Naive thymus-derived CD4-positive, alpha-beta T cell (primary cell): ENCODE data around the gene CRY1. TPM values are rescaled to one million over a fixed set of nuclear protein-coding genes. Genes with fewer than 3 reads are reported as not detected.
A peak's percentile ranks its signal among the peaks of the same experiment; 100 is the strongest.

Experiments
- ATAC-seq: fragments of 150-1000 bp; cut with Tn5 transposase; 2 replicates; pipeline ENCODE4 v1.10.0; 2021; ENCODE audit warnings: mild to moderate bottlenecking, moderate library complexity
- CTCF ChIA-PET: fragments of 350-600 bp; sonication (Branson Sonifier 250); formaldehyde crosslinking; loops from one replicate; lab custom pipeline; 2021; ENCODE audit warnings: antibody characterized with exemption; lab: Charles Lee
- POLR2A ChIA-PET: fragments of 350-600 bp; sonication (Branson Sonifier 250); formaldehyde crosslinking; loops from one replicate; lab custom pipeline; 2021; ENCODE audit warnings: antibody characterized with exemption, inconsistent platforms; lab: Charles Lee
- DNase-seq, 9 donors: peaks; one replicate each; pipeline versions ENCODE4 v3.0.0 to v3.0.0-alpha.2; 2020 to 2022; ENCODE audit warnings: mixed read lengths in 1 of 9
- H3K27ac ChIP-seq: one replicate; pipeline ENCODE4 v1.7.0; 2013; ENCODE audit warnings: mild to moderate bottlenecking, low read depth, low read length, moderate library complexity
- H3K27me3 ChIP-seq, 2 donors: one replicate each; pipeline ENCODE4 v1.7.0; 2013; ENCODE audit warnings: low read length in 2 of 2, mild to moderate bottlenecking in 2 of 2, moderate library complexity in 2 of 2; ENCODE audit not compliant: control insufficient read depth in 2 of 2, insufficient read depth in 2 of 2
- H3K36me3 ChIP-seq, 3 experiments: 1 replicate in 2 of 3; 2 replicates in 1 of 3; pipeline ENCODE4 v1.7.0; 2013; ENCODE audit warnings: low read length in 3 of 3, mild to moderate bottlenecking in 3 of 3, moderate library complexity in 1 of 3; ENCODE audit not compliant: insufficient read depth in 3 of 3, control insufficient read depth in 2 of 3
- H3K4me1 ChIP-seq, 2 donors: one replicate each; pipeline ENCODE4 v1.7.0; 2013; ENCODE audit warnings: low read length in 2 of 2, mild to moderate bottlenecking in 2 of 2, moderate library complexity in 1 of 2; ENCODE audit not compliant: control insufficient read depth in 2 of 2, insufficient read depth in 2 of 2
- H3K4me3 ChIP-seq: 2 replicates; pipeline ENCODE4 v1.7.0; 2013; ENCODE audit warnings: mild to moderate bottlenecking, low read length
- H3K9me3 ChIP-seq, 3 experiments: 1 replicate in 2 of 3; 2 replicates in 1 of 3; pipeline ENCODE4 v1.7.0; 2013; ENCODE audit warnings: low read length in 3 of 3; ENCODE audit not compliant: control insufficient read depth in 2 of 3
- H3K27ac Mint-ChIP-seq, 9 donors: one replicate each; pipeline ENCODE4 v1.8.0; 2020 to 2022; ENCODE audit warnings: mixed read lengths in 9 of 9, mild to moderate bottlenecking in 8 of 9, moderate library complexity in 5 of 9, inconsistent platforms in 2 of 9
- H3K27me3 Mint-ChIP-seq, 5 donors: one replicate each; pipeline ENCODE4 v1.8.0; 2021 to 2022; ENCODE audit warnings: mixed read lengths in 5 of 5, mild to moderate bottlenecking in 1 of 5
- H3K36me3 Mint-ChIP-seq, 5 donors: one replicate each; pipeline ENCODE4 v1.8.0; 2020 to 2022; ENCODE audit warnings: mixed read lengths in 5 of 5, mild to moderate bottlenecking in 3 of 5, inconsistent platforms in 1 of 5
- H3K4me1 Mint-ChIP-seq, 7 donors: one replicate each; pipeline ENCODE4 v1.8.0; 2020 to 2022; ENCODE audit warnings: mixed read lengths in 7 of 7, mild to moderate bottlenecking in 3 of 7, inconsistent platforms in 1 of 7
- H3K4me3 Mint-ChIP-seq, 10 donors: one replicate each; pipeline ENCODE4 v1.8.0; 2020 to 2022; ENCODE audit warnings: mild to moderate bottlenecking in 10 of 10, mixed read lengths in 10 of 10, moderate library complexity in 6 of 10, inconsistent platforms in 2 of 10
- H3K9me3 Mint-ChIP-seq, 11 donors: one replicate each; pipeline ENCODE4 v1.8.0; 2020 to 2022; ENCODE audit warnings: mixed read lengths in 11 of 11, mild to moderate bottlenecking in 4 of 11, inconsistent platforms in 1 of 11, moderate library complexity in 1 of 11
- intact Hi-C, 2 donors: fragments of 100-400 bp; cut with micrococcal nuclease; formaldehyde crosslinking; loops; one replicate each; pipeline ENCODE4 v1.15.1; 2023
- polyA plus RNA-seq, 2 donors: library from polyadenylated mRNA; unstranded; fragments of 300-500 nt; fragmentation: Illumina TruSeq; gene quantifications; one replicate each; pipeline ENCODE4 v1.2.3, GENCODE V29; 2021
- total RNA-seq, 6 experiments: library from RNA in 5 of 6; stranded (reverse) in 5 of 6; gene quantifications; 1 replicate in 5 of 6; 2 replicates in 1 of 6; pipeline ENCODE4 v1.2.3 and lab custom pipeline; 2021 to 2026

CRY1 gene
- total and polyA plus RNA-seq, 7 experiments from 2014 or later, result 8.0 to 58.4 (median 32.3) TPM

DNA sequence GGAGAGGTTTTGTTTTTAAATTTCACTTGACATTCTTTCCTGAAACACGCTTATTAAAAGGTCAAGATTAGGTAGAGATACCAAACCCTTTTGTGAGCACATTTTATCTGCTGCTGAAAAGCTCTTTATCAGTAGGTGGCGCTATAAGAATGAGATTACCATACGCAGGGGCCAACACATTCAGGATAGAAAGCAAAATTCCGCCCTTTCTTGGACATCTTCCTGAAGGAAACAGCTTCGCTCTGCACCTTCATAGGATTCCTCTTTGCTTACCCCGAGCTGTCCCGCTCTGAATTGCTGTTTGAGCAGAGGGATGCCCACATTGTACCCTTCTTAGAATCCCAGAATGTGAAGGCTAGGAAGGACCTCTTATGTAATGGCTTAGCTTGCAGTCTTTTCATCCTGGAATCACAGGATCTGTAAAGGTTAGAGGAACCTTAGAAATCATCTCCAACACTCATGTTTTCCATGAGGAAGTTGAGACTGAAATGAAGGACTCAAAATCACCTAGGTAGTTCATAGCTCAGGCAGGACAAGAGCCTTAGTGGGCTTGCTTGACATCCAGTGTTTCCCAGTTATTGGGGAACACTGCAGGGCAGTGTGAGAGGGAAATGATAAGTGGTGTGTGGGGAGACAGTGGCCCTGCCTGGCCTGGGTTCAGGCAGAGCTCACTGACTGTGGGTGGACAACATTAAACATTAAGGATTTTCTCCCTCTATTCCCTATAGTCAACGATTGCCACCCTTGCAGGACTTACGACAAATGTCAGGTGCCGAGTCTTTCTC lies 38.7 kb upstream of the CRY1 start:
- ATAC-seq, result peak; percentile 59
- Mint-ChIP-seq H3K36me3 (no peaks in the 10 kb centered on the region), H3K27me3 (peaks cover 0 to 1% (median 0%) of the 10 kb centered on the region in 5 donors), H3K27ac (peak overlapping the region in 2 of 9 donors; percentile 12 to 46), H3K4me1 (peaks cover 0 to 5% (median 0%) of the 10 kb centered on the region in 7 donors), H3K9me3 (no peaks in the 10 kb centered on the region), H3K4me3 (no peak overlapping the region)
- intact Hi-C loops, result loop anchor here (1.0 to 10.0 kb wide), 7 partner anchors 40 to 1383 kb away; partner anchors contain the start of gene FICD (in 1 of the 2)
- Histone ChIP-seq H3K4me1 (no peaks in the 10 kb centered on the region), H3K9me3 (no peaks in the 10 kb centered on the region), H3K27me3 (no peaks in the 10 kb centered on the region), H3K4me3 (no peak overlapping the region), H3K27ac (no peak overlapping the region), H3K36me3 (no peaks in the 10 kb centered on the region)
- POLR2A ChIA-PET, result interaction anchor here (0.6 to 1.1 kb wide), 3 partner anchors 28 to 475 kb away, joined by 3 to 4 read pairs (median 4); no protein-coding TSS in a partner anchor
- peak in 6 of 9 donors; percentile 5 to 56 (median 42) for DNase-seq
- CTCF ChIA-PET, result interaction anchor here (0.5 to 7.6 kb wide), 26 partner anchors 10 to 542 kb away, joined by 3 to 150 read pairs (median 4); no protein-coding TSS in a partner anchor

DNA sequence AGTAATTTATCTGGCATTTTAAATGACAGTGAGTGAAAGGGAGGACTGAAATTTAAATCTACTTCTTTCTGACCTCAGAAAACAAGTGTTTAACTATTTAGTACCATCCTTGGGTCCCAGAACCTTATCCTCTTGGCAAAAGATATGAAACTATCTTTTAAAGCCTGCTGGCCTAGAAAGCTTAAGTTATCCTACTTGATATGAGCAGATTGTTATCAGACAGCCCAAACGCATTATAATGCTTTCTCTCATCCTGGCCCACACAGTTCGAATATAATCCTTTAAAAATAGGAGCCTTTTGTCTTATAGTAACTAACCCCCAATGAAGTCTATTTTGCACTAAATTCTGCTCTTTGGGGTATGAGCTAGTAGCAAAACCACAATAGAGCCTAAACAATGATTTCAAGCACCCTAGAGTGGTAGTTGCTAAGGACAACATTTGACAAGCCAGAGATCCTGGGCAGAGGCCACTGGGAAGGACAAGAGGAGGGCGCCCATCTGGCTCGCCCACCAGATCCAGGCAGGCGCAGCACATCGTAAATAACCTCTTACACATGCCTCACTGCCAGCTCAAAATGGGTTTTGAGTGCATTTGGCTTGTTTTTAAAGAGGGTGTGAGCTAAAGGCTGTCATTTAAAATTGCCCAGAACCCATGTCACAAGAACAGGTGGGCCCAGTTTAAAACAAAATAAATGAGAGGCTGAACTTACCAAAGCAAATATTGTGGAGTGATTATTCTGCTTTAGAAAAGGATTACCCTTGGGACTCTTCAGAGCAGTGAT lies 37.7 kb upstream of the CRY1 start:
- DNase-seq (no peak), ATAC-seq (no peak)
- Mint-ChIP-seq H3K36me3 (no peaks in the 10 kb centered on the region), H3K4me1 (peaks cover 0 to 5% (median 0%) of the 10 kb centered on the region in 7 donors), H3K9me3 (no peaks in the 10 kb centered on the region), H3K4me3 (no peak overlapping the region), H3K27ac (no peak overlapping the region), H3K27me3 (peaks cover 0 to 6% (median 0%) of the 10 kb centered on the region in 5 donors)
- intact Hi-C loops, result loop anchor here (1.0 to 10.0 kb wide), 7 partner anchors 39 to 1384 kb away; partner anchors contain the start of gene FICD (in 1 of the 2)
- Histone ChIP-seq H3K4me1 (no peaks in the 10 kb centered on the region), H3K36me3 (no peaks in the 10 kb centered on the region), H3K9me3 (no peaks in the 10 kb centered on the region), H3K4me3 (no peak overlapping the region), H3K27ac (no peak overlapping the region), H3K27me3 (no peaks in the 10 kb centered on the region)
- CTCF ChIA-PET, result interaction anchor here (0.7 to 7.6 kb wide), 19 partner anchors 9 to 489 kb away, joined by 3 to 150 read pairs (median 4); no protein-coding TSS in a partner anchor
- POLR2A ChIA-PET, result interaction anchor here (0.7 kb wide), 1 partner anchor 272 kb away, joined by 4 read pairs; no protein-coding TSS in a partner anchor

DNA sequence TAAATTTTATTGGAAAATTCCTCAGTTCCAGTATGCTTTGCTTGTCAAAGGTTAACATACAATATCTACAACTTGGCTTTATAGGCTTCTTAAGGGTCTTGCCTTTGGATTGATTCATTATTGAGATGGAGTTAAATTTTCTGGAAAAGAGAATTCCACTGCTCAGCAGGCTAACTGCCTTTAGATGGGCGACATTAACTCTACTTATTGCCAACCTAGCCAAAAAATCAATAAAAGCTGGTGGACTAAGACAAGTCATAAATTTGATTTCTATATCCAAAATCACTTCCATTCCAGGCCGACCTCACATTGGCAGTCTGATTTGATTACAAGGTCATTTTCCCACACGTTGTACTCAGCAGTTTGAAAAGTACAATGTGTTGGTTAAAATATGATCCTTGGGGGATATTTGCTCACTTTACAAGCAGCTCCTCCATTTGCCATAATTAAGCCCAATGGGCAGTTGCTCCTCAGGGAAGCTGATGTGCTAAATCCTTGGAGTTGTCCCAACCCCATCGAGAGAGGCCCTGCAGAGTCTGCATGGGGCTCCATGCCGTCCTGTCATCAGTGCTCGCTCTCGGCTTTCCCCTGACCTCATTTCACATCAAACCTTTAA lies 36.1 kb upstream of the CRY1 start:
- Histone ChIP-seq H3K9me3 (no peaks in the 10 kb centered on the region), H3K36me3 (no peaks in the 10 kb centered on the region), H3K4me3 (no peak overlapping the region), H3K27me3 (no peaks in the 10 kb centered on the region), H3K27ac (no peak overlapping the region), H3K4me1 (no peaks in the 10 kb centered on the region)
- intact Hi-C loops, result no loop called here
- Mint-ChIP-seq H3K4me1 (no peaks in the 10 kb centered on the region), H3K4me3 (no peak overlapping the region), H3K27ac (no peak overlapping the region), H3K36me3 (no peaks in the 10 kb centered on the region), H3K9me3 (no peaks in the 10 kb centered on the region), H3K27me3 (peaks cover 0 to 16% (median 0%) of the 10 kb centered on the region in 5 donors)
- ChIA-PET POLR2A (no interaction called here), CTCF (interaction anchor here (0.7 to 7.6 kb wide), 5 partner anchors 35 to 479 kb away, joined by 3 to 150 read pairs (median 4); no protein-coding TSS in a partner anchor)
- DNase-seq, result no peak
- ATAC-seq, result no peak

DNA sequence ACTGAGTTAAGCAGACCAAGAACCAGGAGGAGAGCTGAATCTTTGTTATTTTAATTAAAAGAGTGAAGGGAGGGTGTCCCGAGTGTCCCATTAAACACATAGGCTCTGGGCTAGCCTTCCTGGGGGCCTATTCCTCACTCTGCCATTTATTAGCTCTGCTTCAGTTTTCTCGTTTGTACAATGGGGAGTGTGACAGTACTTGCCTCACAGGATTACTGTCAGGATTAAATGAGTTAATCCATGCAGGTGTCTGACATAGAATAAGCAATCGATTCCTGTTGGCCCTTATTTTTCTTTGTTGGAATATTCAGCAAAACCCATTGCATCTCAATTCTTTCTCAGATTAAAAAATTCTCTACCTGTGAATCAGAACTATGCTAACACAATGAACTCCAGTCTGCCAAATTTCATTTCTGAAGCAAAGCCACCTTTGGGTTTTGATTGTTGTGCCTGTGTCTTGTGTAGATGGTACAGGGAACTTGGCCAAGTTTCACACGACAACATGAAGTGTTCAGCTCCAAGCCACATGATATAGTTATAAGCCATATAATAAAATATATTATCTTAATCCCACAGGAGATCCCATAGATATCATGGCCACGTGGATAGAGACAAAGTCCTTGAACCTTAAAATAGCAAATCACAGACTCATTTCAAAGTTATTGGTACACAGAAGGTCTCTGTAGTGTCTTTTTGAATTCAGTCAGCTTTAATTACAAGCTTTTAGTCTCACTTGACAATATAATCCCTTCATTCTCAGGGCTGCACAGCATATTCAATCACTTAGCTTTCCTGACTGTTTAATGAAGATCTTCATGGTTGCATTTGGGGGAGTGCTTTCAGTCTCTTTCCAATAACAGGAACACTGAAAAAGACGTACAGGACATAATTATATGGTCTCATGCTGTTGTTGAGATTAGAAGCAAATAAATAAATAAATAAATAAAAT lies 34.4 kb upstream of the CRY1 start:
- Mint-ChIP-seq H3K36me3 (no peaks in the 10 kb centered on the region), H3K4me3 (no peak overlapping the region), H3K27ac (no peak overlapping the region), H3K27me3 (peaks cover 0 to 23% (median 9%) of the 10 kb centered on the region in 5 donors), H3K9me3 (no peaks in the 10 kb centered on the region), H3K4me1 (no peaks in the 10 kb centered on the region)
- no peak overlapping the region for H3K27ac ChIP-seq
- ATAC-seq, result no peak
- ChIA-PET CTCF (interaction anchor here (0.7 to 1.2 kb wide), 4 partner anchors 189 to 479 kb away, joined by 3 to 6 read pairs (median 4); no protein-coding TSS in a partner anchor), POLR2A (no interaction called here)
- no peak for DNase-seq
- H3K36me3 ChIP-seq, result no peaks in the 10 kb centered on the region
- H3K27me3 ChIP-seq, result peaks cover 0 to 3% of the 10 kb centered on the region in 2 donors
- H3K9me3 ChIP-seq, result no peaks in the 10 kb centered on the region
- intact Hi-C loops, result loop anchor here in 1 of 2 donors (1.0 kb wide), 2 partner anchors 275 to 480 kb away; no protein-coding TSS in a partner anchor
- no peak overlapping the region for H3K4me3 ChIP-seq
- no peaks in the 10 kb centered on the region for H3K4me1 ChIP-seq

DNA sequence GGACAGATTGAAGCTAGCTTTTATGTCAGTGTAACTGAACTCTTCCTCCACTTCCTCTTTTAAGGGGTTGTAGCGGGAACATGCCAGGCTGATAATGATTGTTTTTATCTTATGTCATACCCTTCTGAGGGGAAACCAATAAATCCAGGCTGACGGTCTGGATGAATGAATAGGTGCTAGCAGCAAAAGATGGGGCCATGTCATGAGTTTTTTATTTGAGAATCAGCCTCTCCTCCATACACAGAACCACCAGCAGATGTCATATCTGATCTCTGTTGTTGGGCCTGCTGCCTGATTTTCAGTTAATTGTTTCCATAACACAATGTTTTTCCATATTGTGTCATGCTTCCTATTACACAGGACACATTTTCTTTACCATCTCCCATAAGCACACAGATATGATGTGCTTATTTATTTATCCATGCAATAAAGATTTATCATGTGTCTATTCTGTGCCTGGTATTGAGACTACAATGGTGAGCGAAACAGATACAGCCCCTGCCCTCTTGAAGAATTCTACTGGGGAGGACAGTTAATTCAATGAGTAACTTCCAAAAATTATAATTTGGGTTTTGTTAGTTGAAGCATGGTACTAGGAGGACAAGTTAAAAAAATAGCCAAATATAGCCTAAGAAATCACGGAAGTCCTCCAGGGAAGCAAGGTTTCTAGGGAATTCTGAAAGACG lies 33.6 kb upstream of the CRY1 start:
- Mint-ChIP-seq H3K4me1 (no peaks in the 10 kb centered on the region), H3K27ac (no peak overlapping the region), H3K36me3 (no peaks in the 10 kb centered on the region), H3K27me3 (peaks cover 5 to 31% (median 16%) of the 10 kb centered on the region in 5 donors), H3K4me3 (no peak overlapping the region), H3K9me3 (no peaks in the 10 kb centered on the region)
- ChIA-PET POLR2A (no interaction called here), CTCF (interaction anchor here (1.2 to 1.5 kb wide), 2 partner anchors 471 to 481 kb away, joined by 4 to 5 read pairs; no protein-coding TSS in a partner anchor)
- Histone ChIP-seq H3K27ac (no peak overlapping the region), H3K36me3 (no peaks in the 10 kb centered on the region), H3K4me3 (no peak overlapping the region), H3K27me3 (peaks cover 0 to 3% of the 10 kb centered on the region in 2 donors), H3K4me1 (no peaks in the 10 kb centered on the region), H3K9me3 (no peaks in the 10 kb centered on the region)
- intact Hi-C loops, result loop anchor here in 1 of 2 donors (1.0 kb wide), 2 partner anchors 275 to 480 kb away; no protein-coding TSS in a partner anchor
- DNase-seq (peak in 2 of 9 donors; percentile 11 to 16), ATAC-seq (no peak)
